Muscle layer of duodenum (tissue), 2 donors: ENCODE data around the gene ACTR1B.

ENCODE experiments used
- H3K27ac ChIP-seq: one replicate; pipeline ENCODE4 v1.7.0; 2013; ENCODE audit warnings: mild to moderate bottlenecking, low read length
- H3K27me3 ChIP-seq: one replicate; pipeline ENCODE4 v1.7.0; 2013; ENCODE audit warnings: low read depth, mild to moderate bottlenecking, control low read depth, low read length
- H3K36me3 ChIP-seq, 2 donors: one replicate each; pipeline ENCODE4 v1.7.0; 2013; ENCODE audit warnings: low read length in 2 of 2, control low read depth in 1 of 2, mild to moderate bottlenecking in 1 of 2; ENCODE audit not compliant: insufficient read depth in 2 of 2, control insufficient read depth in 1 of 2
- H3K4me1 ChIP-seq, 2 donors: one replicate each; pipeline ENCODE4 v1.7.0; 2013; ENCODE audit warnings: low read length in 2 of 2, mild to moderate bottlenecking in 2 of 2, control low read depth in 1 of 2, moderate library complexity in 1 of 2; ENCODE audit not compliant: insufficient read depth in 2 of 2, control insufficient read depth in 1 of 2
- H3K4me3 ChIP-seq, 2 donors: one replicate each; pipeline ENCODE4 v1.7.0; 2013; ENCODE audit warnings: low read length in 2 of 2, low read depth in 1 of 2, mild to moderate bottlenecking in 1 of 2
- H3K9me3 ChIP-seq, 2 donors: one replicate each; pipeline ENCODE4 v1.7.0; 2013; ENCODE audit warnings: low read length in 2 of 2, control low read depth in 1 of 2, mild to moderate bottlenecking in 1 of 2; ENCODE audit not compliant: control insufficient read depth in 1 of 2
- donor health status: healthy.

ACTR1B gene

DNA sequence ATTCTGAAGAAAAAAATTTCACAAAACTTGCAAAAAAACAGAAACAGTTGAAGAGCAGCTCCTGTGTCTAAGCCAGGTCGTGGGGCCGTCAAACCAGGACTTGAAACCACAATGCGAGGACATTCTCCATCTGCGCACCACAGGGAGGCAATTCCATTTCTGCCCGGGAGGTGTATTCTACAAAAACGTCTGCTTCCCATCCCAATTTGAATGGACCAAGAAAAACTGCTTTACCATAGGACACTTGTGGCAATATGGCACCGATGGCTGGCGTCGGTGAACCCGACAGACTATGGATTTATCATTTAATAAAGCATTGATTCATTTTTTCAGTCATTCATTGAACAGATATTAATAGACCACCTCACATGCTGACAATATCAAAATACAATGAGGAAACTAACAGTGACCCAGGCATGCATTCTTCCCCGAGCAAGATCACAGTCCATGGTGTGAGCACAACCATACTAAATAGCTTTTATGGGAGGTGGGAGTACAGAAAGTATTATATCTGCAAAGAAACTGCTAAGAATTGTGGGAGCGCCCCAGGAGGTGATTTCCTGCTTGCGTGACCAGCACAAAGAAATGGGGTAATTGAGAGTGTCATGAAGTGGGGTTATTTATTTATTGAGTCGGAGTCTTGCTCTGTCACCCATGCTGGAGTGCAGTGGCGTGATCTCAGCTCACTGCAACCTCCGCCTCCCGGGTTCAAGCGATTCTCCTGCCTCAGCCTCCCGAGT, 39.1 kb upstream of the ACTR1B start:
- H3K4me3 ChIP-seq, result no peak overlapping the region
- no peaks in the 10 kb centered on the region for H3K9me3 ChIP-seq
- no peak overlapping the region for H3K27ac ChIP-seq
- no peaks in the 10 kb centered on the region for H3K36me3 ChIP-seq
- H3K27me3 ChIP-seq, result no peaks in the 10 kb centered on the region
- no peaks in the 10 kb centered on the region for H3K4me1 ChIP-seq

GRCh38 chr2:97701851-97702465, 38.1 kb upstream of the ACTR1B start:
- Histone ChIP-seq H3K27me3 (no peaks in the 10 kb centered on the region), H3K9me3 (no peaks in the 10 kb centered on the region), H3K4me3 (no peak overlapping the region), H3K27ac (no peak overlapping the region), H3K36me3 (no peaks in the 10 kb centered on the region), H3K4me1 (no peaks in the 10 kb centered on the region)

DNA sequence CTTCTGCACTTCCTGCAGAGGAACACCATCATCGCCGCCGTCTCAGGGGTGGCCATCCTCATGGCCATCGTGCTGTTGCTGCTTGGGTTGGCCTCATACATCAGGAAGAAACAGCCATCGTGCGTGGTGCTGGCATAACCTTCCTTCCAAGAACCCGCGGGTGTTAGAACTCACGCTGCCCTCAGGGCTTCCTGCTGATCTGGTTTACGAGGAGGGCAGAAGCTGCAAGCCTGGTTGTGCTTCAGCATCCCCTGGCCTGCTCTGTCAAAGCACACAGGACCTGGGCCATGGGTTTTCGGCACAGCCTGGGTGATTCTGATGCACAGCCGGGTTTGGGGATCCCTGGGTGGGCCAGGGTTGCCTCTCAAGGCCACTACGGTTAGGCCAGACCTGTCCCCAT, 37.3 kb upstream of the ACTR1B start:
- no peak overlapping the region for H3K27ac ChIP-seq
- no peaks in the 10 kb centered on the region for H3K27me3 ChIP-seq
- no peak overlapping the region for H3K4me3 ChIP-seq
- no peaks in the 10 kb centered on the region for H3K4me1 ChIP-seq
- no peaks in the 10 kb centered on the region for H3K9me3 ChIP-seq
- H3K36me3 ChIP-seq, result no peaks in the 10 kb centered on the region

GRCh38 chr2:97699765-97700444, 36.1 kb upstream of the ACTR1B start:
- no peaks in the 10 kb centered on the region for H3K9me3 ChIP-seq
- H3K36me3 ChIP-seq, result no peaks in the 10 kb centered on the region
- H3K27ac ChIP-seq, result no peak overlapping the region
- H3K4me1 ChIP-seq, result no peaks in the 10 kb centered on the region
- no peak overlapping the region for H3K4me3 ChIP-seq
- no peaks in the 10 kb centered on the region for H3K27me3 ChIP-seq

- no peaks in the 10 kb centered on the region for H3K9me3 ChIP-seq
Measured at GRCh38 chr2:97698530-97698929, 34.7 kb upstream of the ACTR1B start.

GRCh38 chr2:97697252-97698235, 33.7 kb upstream of the ACTR1B start:
- H3K27me3 ChIP-seq, result no peaks in the 10 kb centered on the region
- H3K9me3 ChIP-seq, result no peaks in the 10 kb centered on the region
- no peaks in the 10 kb centered on the region for H3K36me3 ChIP-seq
- no peak overlapping the region for H3K27ac ChIP-seq
- H3K4me3 ChIP-seq, result no peak overlapping the region
- H3K4me1 ChIP-seq, result no peaks in the 10 kb centered on the region

More at GRCh38 chr2:97698530-97698929, 34.7 kb upstream of the ACTR1B start:
- no peaks in the 10 kb centered on the region for H3K4me1 ChIP-seq
- H3K4me3 ChIP-seq, result no peak overlapping the region
- H3K27ac ChIP-seq, result no peak overlapping the region
- H3K27me3 ChIP-seq, result no peaks in the 10 kb centered on the region
- H3K36me3 ChIP-seq, result no peaks in the 10 kb centered on the region

DNA sequence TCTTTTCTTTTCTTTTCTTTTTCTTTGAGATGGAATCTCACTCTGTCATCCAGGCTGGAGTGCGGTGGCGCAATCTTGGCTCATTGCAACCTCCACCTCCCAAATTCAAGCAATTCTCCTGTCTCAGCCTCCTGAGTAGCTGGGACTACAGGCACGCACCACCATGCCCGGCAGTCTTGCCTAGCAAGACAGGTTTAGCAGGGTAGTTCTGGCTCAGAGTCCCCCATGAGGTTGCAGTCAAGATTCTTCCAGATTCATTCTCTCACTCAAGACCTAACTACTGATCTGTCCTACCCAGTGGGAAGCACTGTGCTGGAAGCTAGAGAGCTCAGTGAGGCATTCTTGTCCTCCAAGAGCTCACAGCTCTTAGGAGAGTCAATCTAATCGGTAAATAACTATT, 31.9 kb upstream of the ACTR1B start:
- H3K27ac ChIP-seq, result no peak overlapping the region
- H3K4me3 ChIP-seq, result no peak overlapping the region
- H3K4me1 ChIP-seq, result no peaks in the 10 kb centered on the region
- no peaks in the 10 kb centered on the region for H3K9me3 ChIP-seq
- no peaks in the 10 kb centered on the region for H3K27me3 ChIP-seq
- no peaks in the 10 kb centered on the region for H3K36me3 ChIP-seq

DNA sequence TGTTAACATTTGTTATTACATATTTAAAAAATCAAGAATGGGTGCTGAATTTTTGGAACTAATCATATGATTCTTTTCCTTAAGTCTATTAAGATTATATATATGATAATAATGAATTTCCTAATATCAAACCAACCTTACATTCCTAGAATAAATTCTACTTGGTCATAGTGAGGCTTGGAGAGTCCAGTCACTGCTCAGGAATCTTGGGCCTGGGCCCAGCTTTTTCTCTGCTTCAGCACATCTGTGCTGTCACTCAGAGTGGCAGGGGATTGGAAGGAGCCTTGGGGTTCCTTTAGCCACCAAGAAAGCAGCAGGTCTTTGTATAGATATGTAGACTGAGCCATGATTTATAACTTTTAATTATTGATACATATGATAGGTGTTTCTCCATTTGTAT, 29.6 kb upstream of the ACTR1B start:
- Histone ChIP-seq H3K4me1 (no peaks in the 10 kb centered on the region), H3K36me3 (no peaks in the 10 kb centered on the region), H3K27me3 (no peaks in the 10 kb centered on the region), H3K4me3 (no peak overlapping the region), H3K9me3 (no peaks in the 10 kb centered on the region), H3K27ac (no peak overlapping the region)

- Histone ChIP-seq H3K27me3 (no peaks in the 10 kb centered on the region), H3K4me1 (no peaks in the 10 kb centered on the region), H3K9me3 (no peaks in the 10 kb centered on the region), H3K36me3 (no peaks in the 10 kb centered on the region), H3K4me3 (no peak overlapping the region), H3K27ac (no peak overlapping the region)
Measured at GRCh38 chr2:97691166-97691565, 27.3 kb upstream of the ACTR1B start.

DNA sequence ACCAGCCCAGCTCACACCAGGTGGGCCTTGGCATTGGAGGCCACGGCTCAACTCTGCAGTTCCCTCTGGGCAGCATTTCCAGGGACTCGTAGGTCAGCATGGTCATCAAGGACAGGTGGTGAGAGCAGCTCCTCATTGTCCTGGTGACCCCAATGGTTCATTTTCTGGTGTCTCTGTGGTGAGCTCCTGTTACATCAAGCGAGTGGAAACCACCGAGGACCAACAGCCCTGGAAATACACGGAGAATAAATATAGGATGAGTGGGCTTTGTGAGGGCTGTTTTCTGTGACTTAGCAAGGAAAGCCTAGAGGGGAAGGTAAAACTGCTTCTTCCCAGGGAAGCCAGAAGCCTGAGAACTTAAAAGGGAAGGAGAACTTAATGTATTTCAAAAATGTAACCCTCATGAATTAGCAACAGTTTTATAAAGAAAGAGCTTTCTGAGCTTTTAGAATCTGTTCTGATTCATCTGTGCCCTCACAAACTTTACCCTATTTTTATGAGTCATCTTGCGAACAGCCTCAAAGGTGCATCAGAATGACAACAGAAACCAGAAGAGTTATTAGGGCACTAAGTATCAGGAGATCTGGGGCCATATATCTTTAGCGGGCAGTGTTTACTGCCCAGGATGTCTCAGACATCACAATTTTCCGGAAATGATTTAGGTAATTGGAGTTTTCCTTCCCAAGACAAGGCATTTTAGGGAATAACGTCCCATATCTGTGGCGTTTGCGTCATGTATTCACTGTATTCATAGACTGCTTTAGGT, 24.4 kb upstream of the ACTR1B start:
- Histone ChIP-seq H3K27me3 (no peaks in the 10 kb centered on the region), H3K27ac (no peak overlapping the region), H3K9me3 (no peaks in the 10 kb centered on the region), H3K4me1 (no peaks in the 10 kb centered on the region), H3K36me3 (no peaks in the 10 kb centered on the region), H3K4me3 (no peak overlapping the region)
